OCI-LY7 (cell line): ENCODE data around the gene ITGB2. TPM values are rescaled to one million over a fixed set of nuclear protein-coding genes. Genes with fewer than 3 reads are reported as not detected.

Experiments
- BruUV-seq: library from RNA; stranded (reverse); fragments of 400-500 nt; replicated peaks from 2 replicates; lab custom pipeline; 2021; lab: Mats Ljungman, UMichigan
- CTCF ChIA-PET: fragments of 300-600 bp; sonication (Branson Sonifier 250); formaldehyde crosslinking; loops from one replicate; lab custom pipeline; 2022; ENCODE audit warnings: antibody characterized with exemption; ENCODE audit not compliant: unreplicated experiment; lab: Charles Lee
- POLR2A ChIA-PET: fragments of 300-600 bp; sonication (Branson Sonifier 250); formaldehyde crosslinking; loops from one replicate; lab custom pipeline; 2022; ENCODE audit warnings: antibody characterized with exemption; lab: Charles Lee
- DNase-seq: peaks from one replicate; pipeline ENCODE4 v3.0.0-alpha.2; 2015; ENCODE audit warnings: low spot score
- H2AFZ ChIP-seq: fragments of 200-600 bp; sonication (generic), shearing (Covaris generic); 2 replicates; pipeline ENCODE4 v1.6.1; 2014; ENCODE audit warnings: mild to moderate bottlenecking, antibody characterized with exemption, low read length, moderate library complexity
- H3K27ac ChIP-seq: fragments of 200-600 bp; sonication (generic); 2 replicates; pipeline ENCODE4 v1.5.1; 2014; ENCODE audit warnings: mixed run types, low read depth, mild to moderate bottlenecking, moderate library complexity, low read length, inconsistent platforms; ENCODE audit not compliant: poor library complexity, severe bottlenecking
- H3K36me3 ChIP-seq: fragments of 200-600 bp; sonication (generic); 2 replicates; pipeline ENCODE4 v1.6.1; 2014; ENCODE audit warnings: mild to moderate bottlenecking, antibody characterized with exemption, low read length, moderate library complexity, mixed read lengths; ENCODE audit not compliant: insufficient read depth
- H3K4me1 ChIP-seq: fragments of 200-600 bp; sonication (generic); 2 replicates; pipeline ENCODE4 v1.5.1; 2014; ENCODE audit warnings: mild to moderate bottlenecking, low read length; ENCODE audit not compliant: insufficient read depth, poor library complexity, severe bottlenecking
- H3K4me2 ChIP-seq: fragments of 200-600 bp; sonication (generic); 2 replicates; pipeline ENCODE4 v1.6.1; 2014; ENCODE audit warnings: mild to moderate bottlenecking, low read length
- H3K4me3 ChIP-seq: fragments of 200-600 bp; sonication (generic); 2 replicates; pipeline ENCODE4 v1.5.1; 2014; ENCODE audit warnings: mild to moderate bottlenecking, low read depth, low read length; ENCODE audit not compliant: poor library complexity, severe bottlenecking
- H3K79me2 ChIP-seq: fragments of 200-600 bp; sonication (generic); 2 replicates; pipeline ENCODE4 v1.6.1; 2016; ENCODE audit warnings: low read depth, mild to moderate bottlenecking, low read length, moderate library complexity, mixed read lengths; ENCODE audit not compliant: insufficient read depth
- H3K9me2 ChIP-seq: fragments of 200-600 bp; sonication (generic); 2 replicates; pipeline ENCODE4 v1.6.1; 2016; ENCODE audit warnings: mild to moderate bottlenecking, low read length, mixed read lengths; ENCODE audit not compliant: insufficient read depth
- H3K9me3 ChIP-seq: fragments of 200-600 bp; sonication (generic); 2 replicates; pipeline ENCODE4 v1.6.1; 2014; ENCODE audit warnings: mild to moderate bottlenecking, mixed run types, low read length, mixed read lengths
- H4K20me1 ChIP-seq: fragments of 200-600 bp; sonication (generic); 2 replicates; pipeline ENCODE4 v1.6.1; 2014; ENCODE audit warnings: mild to moderate bottlenecking, antibody characterized with exemption, low read length, moderate library complexity, mixed read lengths; ENCODE audit not compliant: insufficient read depth
- EZH2phosphoT487 ChIP-seq: fragments of 200-600 bp; sonication (generic); IDR thresholded peaks from 2 replicates; pipeline ENCODE4 v1.6.1; 2018; ENCODE audit warnings: low read depth, borderline replicate concordance, mild to moderate bottlenecking, mixed run types, antibody characterized with exemption, low read length, moderate library complexity, mixed read lengths
- intact Hi-C: fragments of 100-400 bp; cut with micrococcal nuclease; formaldehyde crosslinking; loops from one replicate; pipeline ENCODE4 v1.10.0; 2022; ENCODE audit not compliant: unreplicated experiment
- total RNA-seq, 2 experiments: library from RNA; depleted of rRNA in 1 of 2; stranded (reverse); fragments of >200 nt in 1 of 2; shearing (Covaris generic) in 1 of 2; gene quantifications; 2 replicates each; pipeline ENCODE4 v1.2.3, GENCODE V29; 2014 to 2022
- TF ChIP-seq, protein P1 (sequence below): fragments of 200-600 bp; sonication (generic); conservative IDR thresholded peaks from 2 replicates; pipeline ENCODE4 v1.5.1; 2014; ENCODE audit warnings: mild to moderate bottlenecking, antibody characterized with exemption, low read length, moderate library complexity, mixed read lengths

Gene ITGB2
- total RNA-seq, 2 experiments from 2014 or later, result 11.6 to 78.9 TPM

DNA sequence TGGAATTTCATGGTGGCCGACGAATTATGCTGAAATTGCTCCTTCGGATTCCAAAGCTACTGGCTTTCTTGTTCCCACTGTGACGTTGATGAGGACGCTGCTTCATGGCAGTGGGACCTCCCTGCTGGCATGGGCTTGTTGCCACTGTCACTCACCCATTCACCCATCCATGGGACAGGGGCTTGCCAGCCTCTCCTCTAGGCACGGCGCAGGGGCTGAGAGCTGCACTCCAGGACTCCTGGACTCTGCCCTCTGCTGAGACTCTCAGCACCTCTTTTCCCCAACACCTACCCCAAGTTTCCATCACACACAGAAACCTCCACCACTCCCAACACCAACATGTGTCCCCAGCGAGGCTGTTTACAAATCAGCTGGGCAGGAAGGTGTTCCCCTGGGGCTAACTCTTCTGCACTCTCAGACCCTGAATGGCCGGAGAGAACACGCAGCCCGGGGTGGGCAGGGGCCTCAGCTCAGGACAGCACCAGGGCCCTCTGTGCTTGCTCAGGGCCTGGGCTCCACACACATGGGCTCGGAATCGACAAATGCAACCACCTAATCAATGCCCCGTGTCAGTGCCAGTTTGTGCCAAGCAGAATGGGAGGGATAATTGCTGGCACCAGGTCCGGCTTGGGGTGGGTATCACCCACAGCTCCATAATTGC, 3.1 kb downstream of the ITGB2 start:
- no peak overlapping the region for H3K4me2 ChIP-seq
- TF ChIP-seq, protein P1, sequence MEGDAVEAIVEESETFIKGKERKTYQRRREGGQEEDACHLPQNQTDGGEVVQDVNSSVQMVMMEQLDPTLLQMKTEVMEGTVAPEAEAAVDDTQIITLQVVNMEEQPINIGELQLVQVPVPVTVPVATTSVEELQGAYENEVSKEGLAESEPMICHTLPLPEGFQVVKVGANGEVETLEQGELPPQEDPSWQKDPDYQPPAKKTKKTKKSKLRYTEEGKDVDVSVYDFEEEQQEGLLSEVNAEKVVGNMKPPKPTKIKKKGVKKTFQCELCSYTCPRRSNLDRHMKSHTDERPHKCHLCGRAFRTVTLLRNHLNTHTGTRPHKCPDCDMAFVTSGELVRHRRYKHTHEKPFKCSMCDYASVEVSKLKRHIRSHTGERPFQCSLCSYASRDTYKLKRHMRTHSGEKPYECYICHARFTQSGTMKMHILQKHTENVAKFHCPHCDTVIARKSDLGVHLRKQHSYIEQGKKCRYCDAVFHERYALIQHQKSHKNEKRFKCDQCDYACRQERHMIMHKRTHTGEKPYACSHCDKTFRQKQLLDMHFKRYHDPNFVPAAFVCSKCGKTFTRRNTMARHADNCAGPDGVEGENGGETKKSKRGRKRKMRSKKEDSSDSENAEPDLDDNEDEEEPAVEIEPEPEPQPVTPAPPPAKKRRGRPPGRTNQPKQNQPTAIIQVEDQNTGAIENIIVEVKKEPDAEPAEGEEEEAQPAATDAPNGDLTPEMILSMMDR, result no peak
- no peak for TF ChIP-seq EZH2phosphoT487
- H3K4me3 ChIP-seq, result no peak overlapping the region
- no peak overlapping the region for H2AFZ ChIP-seq
- DNase-seq, result no peak
- CTCF ChIA-PET, result no interaction called here
- no peaks in the 10 kb centered on the region for H3K79me2 ChIP-seq
- H3K9me2 ChIP-seq, result no peaks in the 10 kb centered on the region
- no peaks in the 10 kb centered on the region for H3K36me3 ChIP-seq
- POLR2A ChIA-PET, result interaction anchor here (1.0 kb wide), 1 partner anchor 12 kb away, joined by 3 read pairs; no protein-coding TSS in a partner anchor
- no peaks in the 10 kb centered on the region for H4K20me1 ChIP-seq
- no peaks in the 10 kb centered on the region for H3K9me3 ChIP-seq
- intact Hi-C loops, result no loop called here
- no TSS peak for BruUV-seq
- H3K27ac ChIP-seq, result no peak overlapping the region
- H3K4me1 ChIP-seq, result peaks cover 29% of the 10 kb centered on the region

DNA sequence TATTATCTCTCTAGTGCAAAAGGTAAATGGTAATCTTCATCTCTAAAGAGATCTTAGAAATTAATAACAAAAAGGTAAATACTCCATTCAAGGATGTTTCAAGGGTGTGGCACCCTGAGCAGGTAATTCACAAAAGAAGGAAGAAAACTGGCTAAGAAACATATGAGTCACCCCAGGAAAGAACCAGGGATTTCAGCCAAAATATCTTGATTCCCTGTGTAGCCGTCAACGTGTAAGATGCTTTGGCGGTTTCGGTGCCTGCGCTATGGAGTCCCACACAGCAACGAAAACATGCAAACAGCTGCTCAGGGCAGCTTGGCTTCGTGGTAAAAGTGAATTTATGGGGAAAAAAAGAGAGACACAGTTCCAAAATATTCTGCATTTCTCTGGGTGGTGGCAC, 3.7 kb downstream of the ITGB2 start:
- no peaks in the 10 kb centered on the region for H3K9me2 ChIP-seq
- no peaks in the 10 kb centered on the region for H4K20me1 ChIP-seq
- no peak for TF ChIP-seq EZH2phosphoT487
- TF ChIP-seq, protein P1, result no peak
- no TSS peak for BruUV-seq
- no peaks in the 10 kb centered on the region for H3K79me2 ChIP-seq
- no peak overlapping the region for H3K4me2 ChIP-seq
- no peak overlapping the region for H2AFZ ChIP-seq
- H3K4me3 ChIP-seq, result no peak overlapping the region
- no peak for DNase-seq
- intact Hi-C loops, result no loop called here
- no peak overlapping the region for H3K27ac ChIP-seq
- peaks cover 36% of the 10 kb centered on the region for H3K4me1 ChIP-seq
- H3K9me3 ChIP-seq, result no peaks in the 10 kb centered on the region
- no peaks in the 10 kb centered on the region for H3K36me3 ChIP-seq
- ChIA-PET CTCF (no interaction called here), POLR2A (interaction anchor here (1.0 kb wide), 1 partner anchor 12 kb away, joined by 3 read pairs; no protein-coding TSS in a partner anchor)
